ENCODE data around the gene VPS51.
"Not testable (repeated sequence)": the region's sequence is repeated elsewhere in the genome, so short reads cannot be mapped to it uniquely, and the experiment has no call there.

VPS51 gene

DNA sequence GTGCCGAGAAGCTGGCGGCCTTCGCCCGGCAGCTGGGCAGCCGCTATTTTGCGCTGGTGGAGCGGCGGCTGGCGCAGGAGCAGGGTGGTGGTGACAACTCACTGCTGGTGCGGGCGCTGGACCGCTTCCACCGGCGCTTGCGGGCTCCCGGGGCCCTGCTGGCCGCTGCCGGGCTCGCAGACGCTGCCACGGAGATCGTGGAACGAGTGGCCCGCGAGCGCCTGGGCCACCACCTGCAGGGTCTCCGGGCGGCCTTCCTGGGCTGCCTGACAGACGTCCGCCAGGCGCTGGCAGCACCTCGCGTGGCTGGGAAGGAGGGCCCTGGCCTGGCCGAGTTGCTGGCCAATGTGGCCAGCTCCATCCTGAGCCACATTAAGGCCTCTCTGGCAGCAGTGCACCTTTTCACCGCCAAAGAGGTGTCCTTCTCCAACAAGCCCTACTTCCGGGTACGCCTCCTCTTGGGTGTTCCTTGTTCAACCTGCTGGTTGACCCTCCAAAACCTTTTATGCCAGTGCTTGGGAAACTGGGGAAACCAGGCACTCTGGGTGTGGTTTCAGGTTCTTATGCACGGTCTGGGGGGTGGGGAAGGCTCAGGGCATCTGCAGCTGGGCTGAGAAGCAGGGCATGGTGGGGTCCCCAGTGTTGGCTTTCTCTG, 12.6 kb downstream of the VPS51 start:
- no peak for DNase-seq

- DNase-seq: no peak
These were observed 13.5 kb downstream of the VPS51 start for GRCh38 chr11:65109231-65110198.

GRCh38 chr11:65110354-65110861, 14.4 kb downstream of the VPS51 start:
- peak; percentile 83 to 86 for DNase-seq

- DNase-seq: no peak
These were observed 15.2 kb downstream of the VPS51 start for GRCh38 chr11:65111159-65111743.

- peak; percentile 53 to 63 for DNase-seq
These were observed 15.9 kb downstream of the VPS51 start, which contains the start of gene TM7SF2 for GRCh38 chr11:65111744-65112545. Gene TM7SF2 (plus strand): TSS chr11:65111872. CDS start chr11:65112016, 144 bp downstream.

GRCh38 chr11:65112546-65113360, 16.7 kb downstream of the VPS51 start:
- DNase-seq: peak; percentile 21 to 31

GRCh38 chr11:65113361-65113756, 17.3 kb downstream of the VPS51 start:
- no peak for DNase-seq

DNA sequence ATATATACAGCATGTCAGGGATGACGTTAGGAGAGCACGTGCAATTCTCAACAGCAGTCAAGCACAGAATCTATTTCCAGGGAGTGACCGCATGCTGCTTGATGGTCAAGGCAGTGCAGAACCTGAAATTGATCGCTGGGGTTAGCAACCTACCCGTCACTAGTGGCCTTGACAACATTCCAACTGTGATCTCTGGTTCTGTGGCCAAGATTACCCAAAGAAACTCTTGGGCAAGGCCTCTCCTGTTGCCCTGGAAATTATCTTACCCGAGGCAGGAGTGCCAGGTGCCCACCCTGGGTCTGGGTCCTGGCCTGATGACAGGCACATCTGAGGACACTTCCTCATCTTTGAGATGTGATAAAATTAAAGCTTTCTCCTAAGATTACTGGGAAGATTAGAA, 17.8 kb downstream of the VPS51 start:
- DNase-seq: no peak

DNA sequence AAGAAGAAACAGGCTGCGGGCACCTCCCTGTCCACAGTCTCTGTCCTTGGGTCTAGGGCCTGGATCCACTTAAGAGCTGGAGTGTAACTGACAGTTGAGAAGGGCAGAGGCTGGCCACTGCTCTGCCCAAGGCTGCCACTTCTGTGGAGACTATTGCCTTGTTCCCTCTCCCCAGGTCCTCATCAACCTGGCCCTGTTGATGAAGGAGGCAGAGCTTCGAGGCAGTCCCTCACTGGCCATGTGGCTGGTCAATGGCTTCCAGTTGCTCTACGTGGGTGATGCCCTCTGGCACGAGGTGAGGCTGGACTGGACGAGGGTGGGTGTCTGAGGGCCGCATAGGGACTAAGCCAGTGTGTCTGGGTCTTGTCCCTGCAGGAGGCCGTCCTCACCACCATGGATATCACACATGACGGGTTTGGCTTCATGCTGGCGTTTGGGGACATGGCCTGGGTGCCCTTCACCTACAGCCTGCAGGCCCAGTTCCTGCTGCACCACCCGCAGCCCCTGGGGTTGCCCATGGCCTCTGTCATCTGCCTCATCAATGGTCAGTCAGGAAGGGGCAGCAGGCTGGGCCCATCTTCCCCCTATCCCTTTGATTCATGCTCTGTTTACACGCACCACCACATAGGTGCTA, 18.6 kb downstream of the VPS51 start:
- no peak for DNase-seq

DNA sequence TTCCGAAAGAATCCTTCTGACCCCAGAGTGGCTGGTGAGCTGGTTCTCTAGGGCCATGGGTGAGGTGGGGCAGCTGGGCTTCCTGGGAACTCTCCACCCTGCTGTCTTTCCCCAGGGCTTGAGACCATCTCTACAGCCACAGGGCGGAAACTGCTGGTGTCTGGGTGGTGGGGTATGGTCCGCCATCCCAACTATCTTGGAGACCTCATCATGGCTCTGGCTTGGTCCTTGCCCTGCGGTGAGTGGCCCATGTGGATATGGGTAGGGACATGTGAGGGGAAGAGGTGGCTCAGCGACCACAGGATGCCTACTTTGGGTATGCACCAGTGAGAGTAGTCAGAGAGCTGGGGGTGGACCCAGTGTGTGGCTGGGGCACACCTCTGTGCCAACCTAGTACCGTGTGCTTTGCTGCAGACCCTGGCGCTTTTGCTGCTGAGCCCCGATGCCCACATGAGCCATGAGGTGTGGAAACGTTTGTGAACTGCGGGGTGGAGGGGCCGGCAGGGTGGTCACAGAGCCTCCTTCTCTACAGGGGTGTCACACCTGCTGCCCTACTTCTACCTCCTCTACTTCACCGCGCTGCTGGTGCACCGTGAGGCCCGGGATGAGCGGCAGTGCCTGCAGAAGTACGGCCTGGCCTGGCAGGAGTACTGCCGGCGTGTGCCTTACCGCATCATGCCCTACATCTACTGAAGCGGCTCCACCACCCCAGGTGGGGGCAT, 19.5 kb downstream of the VPS51 start:
- no peak for DNase-seq

DNA sequence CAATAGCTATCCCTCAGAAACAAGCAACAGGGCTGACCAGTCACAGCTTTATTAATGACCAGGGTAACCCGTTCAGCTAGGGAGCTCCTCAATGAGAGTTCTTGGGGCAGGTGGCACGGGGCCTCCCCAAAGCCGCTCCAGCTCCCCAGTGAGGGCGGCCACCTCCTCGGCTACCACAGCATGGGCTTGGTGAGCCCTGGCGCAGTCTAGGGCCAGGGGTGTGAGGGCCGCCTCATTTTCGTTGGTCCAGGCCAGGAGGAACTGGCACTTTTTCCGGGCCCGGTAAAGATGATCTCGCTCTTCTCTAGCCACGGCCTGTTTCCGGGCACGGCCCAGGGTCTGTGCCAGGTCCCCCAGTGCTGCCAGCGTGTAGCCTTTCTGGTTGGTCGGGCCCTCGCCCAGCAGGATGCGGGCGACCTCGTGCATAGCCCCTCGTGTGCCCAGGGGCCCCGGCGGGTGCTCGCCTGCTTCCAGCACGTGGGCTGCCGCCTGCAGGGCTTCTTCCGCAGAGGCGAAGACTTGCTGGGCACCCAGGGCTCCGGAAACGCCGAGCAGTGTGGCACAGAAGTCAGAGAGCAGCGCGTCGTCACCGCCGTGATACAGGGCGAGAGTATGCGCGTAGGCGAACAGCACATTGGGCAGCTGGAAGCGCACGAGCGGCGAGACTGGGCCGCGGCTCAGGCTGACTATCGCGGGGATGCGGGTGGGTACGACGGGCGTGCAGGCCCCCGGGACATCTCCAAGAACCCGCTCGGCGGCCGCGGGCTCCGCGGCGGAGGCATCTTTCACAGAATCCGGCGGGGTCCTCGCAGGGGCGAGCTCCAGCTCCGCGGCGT, 20.6 kb downstream of the VPS51 start:
- no peak for DNase-seq

DNA sequence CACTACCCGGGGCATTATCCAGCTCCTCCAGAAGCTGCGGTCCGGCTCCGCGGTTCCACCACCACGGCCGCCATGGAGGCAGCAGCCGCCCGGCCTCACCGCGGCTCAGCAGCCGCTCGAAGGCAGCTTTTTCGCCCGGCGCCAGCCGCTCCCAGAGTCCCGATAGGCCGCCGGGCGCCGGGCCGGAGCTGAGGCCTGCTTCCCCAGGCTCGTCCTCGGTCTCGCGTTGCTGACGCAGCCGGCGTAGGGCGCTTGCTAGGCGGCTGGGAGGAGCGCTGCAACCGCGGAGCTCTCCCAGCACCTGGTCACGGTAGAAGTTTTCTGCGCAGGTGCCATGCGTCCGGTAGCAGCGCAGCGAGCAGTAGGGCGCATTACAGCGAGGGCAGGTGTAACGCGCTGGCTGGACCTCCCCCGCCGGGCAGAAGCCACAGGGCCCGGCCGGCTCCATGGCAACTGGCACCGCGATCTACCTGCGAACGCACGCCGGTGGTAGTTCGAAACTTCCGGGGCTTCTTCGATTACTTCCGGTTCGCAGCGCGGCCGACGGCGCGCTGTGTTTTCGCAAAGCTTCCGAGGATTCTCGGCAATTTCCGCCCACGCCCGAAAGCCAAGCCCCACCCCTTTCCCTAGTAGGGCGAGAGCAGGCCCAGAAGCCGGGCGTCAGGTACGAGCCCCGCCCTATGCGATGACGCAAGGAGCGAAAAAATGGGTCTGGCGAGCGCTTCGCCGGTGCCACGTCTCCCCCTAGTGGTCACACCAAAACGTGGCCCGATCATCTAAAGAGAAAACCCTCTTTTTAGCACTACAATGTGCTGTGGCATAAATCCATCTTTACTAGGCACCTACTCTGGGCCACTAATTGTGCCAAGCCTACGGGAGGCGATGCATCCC, 21.4 kb downstream of the VPS51 start, which contains the start of gene ZNHIT2:
ZNHIT2 (minus strand) TSS at position 496 of the 891 bp plus-strand sequence; CDS start at position 448, 48 bp downstream.
- peak; percentile 94 to 97 for DNase-seq

- DNase-seq: no peak
These were observed 22.3 kb downstream of the VPS51 start for GRCh38 chr11:65118097-65118837.

- not testable (repeated sequence) for DNase-seq
These were observed 23.1 kb downstream of the VPS51 start for GRCh38 chr11:65118891-65119669.

- DNase-seq: no peak
These were observed 23.6 kb downstream of the VPS51 start for GRCh38 chr11:65119670-65119995.

- DNase-seq: no peak
These were observed 24.8 kb downstream of the VPS51 start for GRCh38 chr11:65120831-65121230.

- DNase-seq: no peak
These were observed 25.4 kb downstream of the VPS51 start for GRCh38 chr11:65121447-65121864.
